COLO829 (cell line): Measurements from ENCODE around the gene IKZF1.

Source experiments
- DNase-seq: peaks from one replicate; pipeline ENCODE4 v3.0.0; 2012; ENCODE audit warnings: low spot score

Gene IKZF1

DNA sequence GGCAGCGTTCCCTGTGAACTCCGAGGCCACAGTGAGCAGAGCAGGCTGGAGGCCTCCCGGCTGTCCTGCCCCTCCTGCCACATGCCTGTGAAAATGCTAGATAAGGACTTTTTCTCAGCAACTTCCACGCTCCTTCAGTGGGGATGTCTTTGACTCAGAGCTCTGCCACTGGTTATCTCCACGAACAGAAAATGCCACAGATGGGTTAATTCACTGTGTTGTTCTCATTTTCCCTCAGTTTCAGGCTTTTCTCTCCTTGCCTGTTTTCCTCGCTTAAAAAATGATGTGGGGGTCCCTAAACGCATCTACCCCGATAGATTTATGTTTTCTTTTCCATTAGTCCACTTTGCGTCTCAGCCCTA lies 51.3 kb downstream of the IKZF1 start:
- no peak for DNase-seq

GRCh38 chr7:50356212-50356944 lies 51.9 kb downstream of the IKZF1 start:
- DNase-seq = no peak

GRCh38 chr7:50356945-50357268 lies 52.4 kb downstream of the IKZF1 start:
- no peak for DNase-seq

GRCh38 chr7:50357426-50357825 lies 52.9 kb downstream of the IKZF1 start:
- no peak for DNase-seq

- DNase-seq = no peak
Observed at GRCh38 chr7:50358041-50358705, 53.7 kb downstream of the IKZF1 start.

- DNase-seq = no peak
Observed at GRCh38 chr7:50358779-50359178, 54.3 kb downstream of the IKZF1 start.

GRCh38 chr7:50359258-50359994 lies 54.9 kb downstream of the IKZF1 start:
- DNase-seq = no peak

- no peak for DNase-seq
Observed at GRCh38 chr7:50359995-50360925, 55.7 kb downstream of the IKZF1 start.

- DNase-seq = no peak
Observed at GRCh38 chr7:50362142-50362541, 57.6 kb downstream of the IKZF1 start.

DNA sequence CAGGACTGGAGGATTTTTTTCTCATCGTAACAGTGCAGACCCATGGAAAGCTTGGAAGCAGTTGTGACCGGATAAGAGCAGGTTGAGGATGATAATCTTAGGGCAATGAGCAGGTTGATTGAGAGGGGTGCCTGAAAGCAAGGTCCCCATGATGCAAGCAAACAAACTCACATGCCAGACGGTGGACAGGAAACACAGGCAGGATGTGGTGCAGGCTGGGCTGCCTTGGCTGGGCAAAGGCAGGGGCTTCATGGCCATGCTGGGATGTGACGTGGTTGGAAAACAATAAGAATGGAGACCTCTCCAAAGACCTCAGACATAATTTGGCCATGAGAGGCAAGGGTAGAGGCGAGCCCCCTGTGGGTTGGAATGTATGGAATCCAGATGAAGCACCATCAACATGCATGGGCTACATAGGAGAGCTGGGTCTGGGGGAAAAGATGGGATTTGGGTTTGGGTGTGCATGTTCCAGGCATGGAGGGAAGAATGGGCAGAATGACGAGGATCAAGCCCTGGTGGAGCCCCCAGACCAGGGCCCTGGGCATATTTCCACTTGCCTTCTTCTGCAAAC lies 58.3 kb downstream of the IKZF1 start:
- no peak for DNase-seq

GRCh38 chr7:50363327-50364060 lies 59.0 kb downstream of the IKZF1 start:
- no peak for DNase-seq

DNA sequence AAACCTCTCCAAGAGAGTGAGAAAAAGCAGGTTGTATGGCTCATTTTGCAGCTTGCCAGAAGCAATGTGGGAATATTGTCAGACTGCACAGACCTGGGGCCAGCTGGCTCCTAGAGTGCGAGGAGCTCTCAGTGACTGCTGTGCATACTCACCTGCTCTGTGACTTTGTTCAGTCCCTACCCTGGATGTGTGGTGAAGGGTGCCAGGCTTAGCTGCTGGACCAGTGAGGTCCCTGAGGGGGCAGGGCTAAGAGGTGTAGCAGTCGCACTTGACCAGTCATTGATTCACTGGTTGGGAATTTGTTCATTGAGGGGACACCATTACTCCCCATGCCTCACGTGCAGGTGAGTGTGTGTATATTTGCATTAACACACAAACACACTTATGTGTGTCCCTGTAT lies 60.1 kb downstream of the IKZF1 start:
- no peak for DNase-seq

- DNase-seq = no peak
Observed at GRCh38 chr7:50366311-50366710, 61.8 kb downstream of the IKZF1 start.

- DNase-seq = no peak
Observed at GRCh38 chr7:50367100-50367499, 62.6 kb downstream of the IKZF1 start.

- no peak for DNase-seq
Observed at GRCh38 chr7:50367570-50367969, 63.1 kb downstream of the IKZF1 start.

DNA sequence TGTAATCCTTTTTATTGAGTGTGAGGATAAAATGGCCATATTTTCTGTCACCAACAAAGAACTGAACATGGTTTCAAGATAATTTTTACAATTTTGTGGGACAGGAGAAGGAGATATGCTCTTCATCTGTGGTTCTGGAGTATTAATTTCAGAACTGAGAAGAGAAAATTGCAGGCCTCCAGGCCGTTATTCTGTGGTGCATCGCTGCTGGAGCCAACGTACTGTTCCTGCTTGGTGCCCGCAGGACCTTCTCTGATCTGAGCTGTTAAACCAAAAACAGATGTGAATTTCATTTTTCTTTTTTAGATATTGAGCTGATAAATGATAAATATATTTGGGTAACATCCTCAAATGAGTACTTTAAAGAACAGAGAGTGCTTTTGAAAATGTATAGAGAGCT lies 63.9 kb downstream of the IKZF1 start:
- no peak for DNase-seq

GRCh38 chr7:50369143-50370026 lies 64.9 kb downstream of the IKZF1 start:
- DNase-seq = peak; percentile 24

DNA sequence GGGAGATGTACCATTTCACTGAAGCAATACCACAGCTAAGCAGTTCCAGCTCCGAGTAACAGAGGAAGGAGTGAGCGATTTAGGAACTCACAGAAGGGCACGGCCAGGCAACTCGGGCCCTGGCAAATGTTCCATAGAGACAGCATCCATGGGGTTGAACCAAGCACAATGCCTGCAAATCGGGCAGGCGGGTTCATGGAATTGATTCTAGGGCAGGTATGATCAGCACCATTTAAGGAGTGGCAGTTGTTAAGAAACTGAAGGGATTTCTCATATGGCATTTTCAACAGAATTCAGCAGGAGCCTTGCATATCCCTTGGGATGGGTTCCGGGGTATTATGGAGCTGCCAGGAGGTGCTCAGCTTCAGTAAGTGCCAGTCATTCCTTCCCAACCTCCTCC lies 66.4 kb downstream of the IKZF1 start:
- DNase-seq = no peak

- no peak for DNase-seq
Observed at GRCh38 chr7:50371551-50372021, 67.1 kb downstream of the IKZF1 start.

- no peak for DNase-seq
Observed at GRCh38 chr7:50372923-50373322, 68.4 kb downstream of the IKZF1 start.
